ENCODE results near the gene EIF5AL1. TPM values are rescaled to one million over a fixed set of nuclear protein-coding genes. Genes with fewer than 3 reads are reported as not detected.

The EIF5AL1 gene
- total RNA-seq, 4 donors from 2014 or later: 0.23 to 0.52 (median 0.47) TPM; not detected in 1

GRCh38 chr10:79491143-79491835 is 21.0 kb upstream of the EIF5AL1 start:
- Histone ChIP-seq H3K36me3 (no peaks in the 10 kb centered on the region), H3K4me3 (no peak overlapping the region), H3K27me3 (no peaks in the 10 kb centered on the region), H3K9me3 (no peaks in the 10 kb centered on the region), H3K27ac (no peak overlapping the region), H3K4me1 (peaks cover 24% of the 10 kb centered on the region)
- no peak for TF ChIP-seq EP300 (IDR thresholded peaks at IDR 0.05)
- no peak for TF ChIP-seq POLR2AphosphoS5 (IDR thresholded peaks at IDR 0.05)
- TF ChIP-seq POLR2A (IDR thresholded peaks at IDR 0.05): no peak
- no peak for TF ChIP-seq CTCF (IDR thresholded peaks at IDR 0.05)
- peak in 1 of 2 donors; percentile 58 for DNase-seq (ENCODE audit: low spot score in 2 of 2)
- WGBS: 90% methylated on average over 6 of the region's 6 CpGs

- Histone ChIP-seq H3K4me3 (no peak overlapping the region), H3K27me3 (no peaks in the 10 kb centered on the region), H3K9me3 (no peaks in the 10 kb centered on the region), H3K4me1 (peaks cover 24% of the 10 kb centered on the region), H3K36me3 (no peaks in the 10 kb centered on the region), H3K27ac (no peak overlapping the region)
- WGBS: 94% methylated on average over 3 of the region's 6 CpGs
- TF ChIP-seq POLR2AphosphoS5 (IDR thresholded peaks at IDR 0.05): no peak
- no peak for TF ChIP-seq EP300 (IDR thresholded peaks at IDR 0.05)
- TF ChIP-seq POLR2A (IDR thresholded peaks at IDR 0.05): no peak
- no peak for TF ChIP-seq CTCF (IDR thresholded peaks at IDR 0.05)
- no peak for DNase-seq (ENCODE audit: low spot score in 2 of 2)
These were observed 20.1 kb upstream of the EIF5AL1 start for GRCh38 chr10:79492256-79492655.

- no peak overlapping the region for H3K27ac ChIP-seq
- H3K9me3 ChIP-seq: no peaks in the 10 kb centered on the region
- TF ChIP-seq POLR2AphosphoS5 (IDR thresholded peaks at IDR 0.05) (no peak), POLR2A (IDR thresholded peaks at IDR 0.05) (no peak), CTCF (IDR thresholded peaks at IDR 0.05) (no peak), EP300 (IDR thresholded peaks at IDR 0.05) (no peak)
- H3K4me1 ChIP-seq: peaks cover 18% of the 10 kb centered on the region
- no peaks in the 10 kb centered on the region for H3K36me3 ChIP-seq
- 80% methylated on average over 3 of the region's 3 CpGs for WGBS
- H3K4me3 ChIP-seq: no peak overlapping the region
- DNase-seq (ENCODE audit: low spot score in 2 of 2): no peak
- peaks cover under 1% of the 10 kb centered on the region for H3K27me3 ChIP-seq
These were observed 19.5 kb upstream of the EIF5AL1 start for GRCh38 chr10:79492839-79493238.

GRCh38 chr10:79493806-79494205 is 18.5 kb upstream of the EIF5AL1 start:
- H3K4me3 ChIP-seq: no peak overlapping the region
- H3K9me3 ChIP-seq: no peaks in the 10 kb centered on the region
- H3K4me1 ChIP-seq: peaks cover 10% of the 10 kb centered on the region
- TF ChIP-seq EP300 (IDR thresholded peaks at IDR 0.05): no peak
- no peak for TF ChIP-seq POLR2AphosphoS5 (IDR thresholded peaks at IDR 0.05)
- no peak for TF ChIP-seq POLR2A (IDR thresholded peaks at IDR 0.05)
- TF ChIP-seq CTCF (IDR thresholded peaks at IDR 0.05): no peak
- 74% methylated on average over 1 of the region's 1 CpG for WGBS
- no peak overlapping the region for H3K27ac ChIP-seq
- H3K27me3 ChIP-seq: peaks cover 3% of the 10 kb centered on the region
- DNase-seq (ENCODE audit: low spot score in 2 of 2): no peak
- no peaks in the 10 kb centered on the region for H3K36me3 ChIP-seq

GRCh38 chr10:79494871-79495705 is 17.2 kb upstream of the EIF5AL1 start:
- no peaks in the 10 kb centered on the region for H3K36me3 ChIP-seq
- WGBS: 83% methylated on average over 17 of the region's 17 CpGs
- H3K4me1 ChIP-seq: peaks cover 7% of the 10 kb centered on the region
- H3K27me3 ChIP-seq: peaks cover 3% of the 10 kb centered on the region
- no peak for TF ChIP-seq CTCF (IDR thresholded peaks at IDR 0.05)
- TF ChIP-seq EP300 (IDR thresholded peaks at IDR 0.05): no peak
- TF ChIP-seq POLR2A (IDR thresholded peaks at IDR 0.05): no peak
- TF ChIP-seq POLR2AphosphoS5 (IDR thresholded peaks at IDR 0.05): no peak
- no peak for DNase-seq (ENCODE audit: low spot score in 2 of 2)
- H3K9me3 ChIP-seq: no peaks in the 10 kb centered on the region
- H3K27ac ChIP-seq: no peak overlapping the region
- H3K4me3 ChIP-seq: no peak overlapping the region

Measured in suprapubic skin (tissue), 4 donors.